IMR-90 (cell line): Measurements from ENCODE around the gene HCFC1. TPM values are rescaled to one million over a fixed set of nuclear protein-coding genes. Genes with fewer than 3 reads are reported as not detected.

Source experiments
- ATAC-seq: fragments of 200-7000 bp; cut with Tn5 transposase; 2 replicates; pipeline ENCODE4 v1.9.1; 2020; ENCODE audit warnings: low read depth, mild to moderate bottlenecking, moderate library complexity
- BruUV-seq: library from RNA; stranded (reverse); fragments of 400-500 nt; replicated peaks from 2 replicates; lab custom pipeline; 2021; lab: Mats Ljungman, UMichigan
- CTCF ChIA-PET: fragments of 300-600 bp; formaldehyde crosslinking; extraction: SDS; loops from one replicate; lab custom pipeline; 2021; ENCODE audit warnings: antibody characterized with exemption; lab: Yijun Ruan, JAX
- POLR2A ChIA-PET: fragments of 300-600 bp; sonication (Branson Sonifier 250); formaldehyde crosslinking; loops from one replicate; lab custom pipeline; 2022; ENCODE audit warnings: antibody characterized with exemption; ENCODE audit not compliant: unreplicated experiment; lab: Charles Lee
- DNase-seq: peaks from one replicate; pipeline ENCODE4 v3.0.0; 2013
- H2AFZ ChIP-seq: replicated peaks from 2 replicates; pipeline ENCODE3; 2013; ENCODE audit warnings: low read length, mild to moderate bottlenecking; ENCODE audit not compliant: poor library complexity
- H2AK5ac ChIP-seq: 2 replicates; pipeline ENCODE4 v1.6.1; 2013; ENCODE audit warnings: low read depth, low read length, inconsistent platforms
- H2AK9ac ChIP-seq: replicated peaks from 2 replicates; pipeline ENCODE3; 2013; ENCODE audit warnings: mild to moderate bottlenecking, low read depth, low read length, moderate library complexity; ENCODE audit not compliant: poor library complexity
- H2BK120ac ChIP-seq: 2 replicates; pipeline ENCODE4 v1.6.1; 2013; ENCODE audit warnings: low read depth, low read length, inconsistent platforms
- H2BK15ac ChIP-seq: 3 replicates; pipeline ENCODE4 v1.6.1; 2013; ENCODE audit warnings: low read depth, low read length, inconsistent platforms
- H2BK20ac ChIP-seq: 2 replicates; pipeline ENCODE4 v1.6.1; 2013; ENCODE audit warnings: low read depth, mild to moderate bottlenecking, inconsistent platforms, low read length, moderate library complexity
- H2BK5ac ChIP-seq: 2 replicates; pipeline ENCODE4 v1.6.1; 2013; ENCODE audit warnings: mild to moderate bottlenecking, low read depth, low read length, inconsistent platforms; ENCODE audit not compliant: poor library complexity, severe bottlenecking
- H3K14ac ChIP-seq: replicated peaks from 2 replicates; pipeline ENCODE4 v1.6.1; 2013; ENCODE audit warnings: low read depth, low read length, inconsistent platforms
- H3K18ac ChIP-seq: 2 replicates; pipeline ENCODE4 v1.6.1; 2013; ENCODE audit warnings: low read depth, low read length, control low read depth
- H3K23ac ChIP-seq: 2 replicates; pipeline ENCODE4 v1.6.1; 2013; ENCODE audit warnings: low read depth, low read length, inconsistent platforms
- H3K27ac ChIP-seq: 2 replicates; pipeline ENCODE4 v1.5.1; 2013; ENCODE audit warnings: mild to moderate bottlenecking, control low read depth, low read length; ENCODE audit not compliant: insufficient read depth
- H3K27me3 ChIP-seq: 2 replicates; pipeline ENCODE4 v1.6.1; 2013; ENCODE audit warnings: low read length; ENCODE audit not compliant: control insufficient read depth, insufficient read depth
- H3K36me3 ChIP-seq: 2 replicates; pipeline ENCODE4 v1.6.1; 2013; ENCODE audit warnings: low read length, mixed read lengths; ENCODE audit not compliant: control insufficient read depth, insufficient read depth
- H3K4ac ChIP-seq: 2 replicates; pipeline ENCODE4 v1.6.1; 2013; ENCODE audit warnings: low read depth, low read length, inconsistent platforms
- H3K4me1 ChIP-seq: 2 replicates; pipeline ENCODE4 v1.6.1; 2013; ENCODE audit warnings: low read length, mixed read lengths; ENCODE audit not compliant: control insufficient read depth, insufficient read depth
- H3K4me2 ChIP-seq: 2 replicates; pipeline ENCODE4 v1.6.1; 2013; ENCODE audit warnings: low read depth, mild to moderate bottlenecking, control low read depth, low read length, moderate library complexity
- H3K4me3 ChIP-seq: 2 replicates; pipeline ENCODE4 v1.5.1; 2013; ENCODE audit warnings: low read depth, mild to moderate bottlenecking, control low read depth, low read length, moderate library complexity; ENCODE audit not compliant: insufficient read depth
- H3K56ac ChIP-seq: 2 replicates; pipeline ENCODE4 v1.6.1; 2013; ENCODE audit warnings: low read length, inconsistent platforms; ENCODE audit not compliant: insufficient read depth; ENCODE audit errors: extremely low read depth
- H3K79me1 ChIP-seq, 2 experiments: 2 replicates each; pipeline ENCODE4 v1.6.1; 2013; ENCODE audit warnings: low read length in 2 of 2, inconsistent platforms in 1 of 2, low read depth in 1 of 2
- H3K9ac ChIP-seq: 2 replicates; pipeline ENCODE4 v1.6.1; 2013; ENCODE audit warnings: low read depth, low read length, control low read depth
- H3K9me1 ChIP-seq: 2 replicates; pipeline ENCODE4 v1.6.1; 2013; ENCODE audit warnings: low read length, inconsistent platforms; ENCODE audit not compliant: insufficient read depth
- H3K9me3 ChIP-seq: 2 replicates; pipeline ENCODE4 v1.6.1; 2013; ENCODE audit warnings: low read length; ENCODE audit not compliant: control insufficient read depth, insufficient read depth
- H4K20me1 ChIP-seq: 2 replicates; pipeline ENCODE4 v1.6.1; 2013; ENCODE audit warnings: low read length, inconsistent platforms; ENCODE audit not compliant: insufficient read depth
- H4K5ac ChIP-seq: 2 replicates; pipeline ENCODE4 v1.6.1; 2013; ENCODE audit warnings: mild to moderate bottlenecking, low read depth, low read length, control low read depth
- H4K8ac ChIP-seq, 2 experiments: 2 replicates each; pipeline ENCODE4 v1.6.1; 2013; ENCODE audit warnings: low read depth in 2 of 2, low read length in 2 of 2, control low read depth in 1 of 2, inconsistent platforms in 1 of 2
- H4K91ac ChIP-seq: 2 replicates; pipeline ENCODE4 v1.6.1; 2013; ENCODE audit warnings: low read depth, low read length, inconsistent platforms; ENCODE audit not compliant: insufficient read depth
- CEBPB ChIP-seq: IDR thresholded peaks from 2 replicates; pipeline ENCODE4 v1.6.1; 2012; ENCODE audit warnings: low read depth, low read length, improper control_type of control experiment
- CHD1 ChIP-seq: IDR thresholded peaks from 2 replicates; pipeline ENCODE4 v1.6.1; 2012; ENCODE audit warnings: low read depth, low read length, improper control_type of control experiment
- FOS ChIP-seq: fragments of 150-350 bp; IDR thresholded peaks from 2 replicates; pipeline ENCODE4 v1.6.1; 2016; ENCODE audit warnings: low read depth, low read length
- MXI1 ChIP-seq: IDR thresholded peaks from 2 replicates; pipeline ENCODE4 v1.6.1; 2012; ENCODE audit warnings: low read depth, mild to moderate bottlenecking, low read length, moderate library complexity, borderline replicate concordance
- NFE2L2 ChIP-seq: fragments of 150-350 bp; IDR thresholded peaks from 2 replicates; pipeline ENCODE4 v1.6.1; 2016; ENCODE audit warnings: low read depth, mild to moderate bottlenecking, low read length
- POLR2A ChIP-seq: IDR thresholded peaks from 2 replicates; pipeline ENCODE4 v1.6.1; 2012; ENCODE audit warnings: mild to moderate bottlenecking, low read depth, low read length
- RAD21 ChIP-seq: IDR thresholded peaks from 2 replicates; pipeline ENCODE4 v1.6.1; 2012; ENCODE audit warnings: low read length, improper control_type of control experiment
- USF2 ChIP-seq: fragments of 150-350 bp; IDR thresholded peaks from 2 replicates; pipeline ENCODE4 v1.6.1; 2017; ENCODE audit warnings: mild to moderate bottlenecking, antibody characterized with exemption, low read length, low read depth
- WGBS, 2 experiments: methylation state at CpG; one replicate each; pipeline versions ENCODE4 v1.1.5 to v1.1.7; 2013; ENCODE audit warnings: missing lambda C conversion rate in 2 of 2; ENCODE audit not compliant: insufficient read length in 1 of 2; ENCODE audit errors: extremely low coverage in 2 of 2; 5-methylcytosine and 5-hydroxymethylcytosine counted together
- dilution Hi-C: fragments of 300-500 bp; cut with HindIII; formaldehyde crosslinking; loops from one replicate; pipeline ENCODE4 v1.14.3; 2018; ENCODE audit warnings: low sequenced_read_pairs; ENCODE audit not compliant: unreplicated experiment
- in situ Hi-C: fragments of 300-500 bp; cut with MboI; formaldehyde crosslinking; loops from 3 replicates; pipeline ENCODE4 v1.14.3; 2019; ENCODE audit warnings: low sequenced_read_pairs, inconsistent platforms, mixed read lengths
- intact Hi-C: fragments of 100-400 bp; cut with micrococcal nuclease; formaldehyde crosslinking; loops from 2 replicates; pipeline ENCODE4 v1.10.0; 2022
- polyA plus RNA-seq, 3 experiments: library from polyadenylated mRNA; depleted of rRNA; stranded (reverse); fragments of >200 nt; gene quantifications; 2 replicates each; pipeline ENCODE4 v1.2.3, GENCODE V29; 2012; ENCODE audit warnings: low replicate concordance in 1 of 3
- total RNA-seq: library from RNA; depleted of rRNA; stranded (reverse); fragments of >200 nt; gene quantifications from 2 replicates; pipeline ENCODE4 v1.2.3, GENCODE V29; 2012

Gene HCFC1
- total and polyA plus RNA-seq, 2 of the 4 experiments (the other 2 are of a cell fraction): 3.2 to 17.6 TPM

GRCh38 chrX:154011376-154012335 is 40.0 kb upstream of the HCFC1 start:
- no peak overlapping the region for H2BK15ac ChIP-seq
- H3K4ac ChIP-seq: no peak overlapping the region
- no peak overlapping the region for H4K8ac ChIP-seq
- H3K9ac ChIP-seq: no peak overlapping the region
- ATAC-seq (no peak), DNase-seq (no peak)
- no peak for TF ChIP-seq POLR2A
- no peak for TF ChIP-seq RAD21
- TF ChIP-seq NFE2L2: no peak
- no peak for TF ChIP-seq CHD1
- no peak for TF ChIP-seq FOS
- TF ChIP-seq CEBPB: no peak
- TF ChIP-seq MXI1: no peak
- TF ChIP-seq USF2: no peak
- no peak overlapping the region for H3K27ac ChIP-seq
- CTCF ChIA-PET: no interaction called here
- H2BK5ac ChIP-seq: no peak overlapping the region
- H3K9me3 ChIP-seq: no peaks in the 10 kb centered on the region
- intact Hi-C loops (no loop called here), in situ Hi-C loops (no loop called here), dilution Hi-C loops (no loop called here)
- no peak overlapping the region for H3K23ac ChIP-seq
- H2BK20ac ChIP-seq: no peak overlapping the region
- H2AFZ ChIP-seq: no peak overlapping the region
- H4K5ac ChIP-seq: no peak overlapping the region
- H2AK5ac ChIP-seq: no peak overlapping the region
- H3K56ac ChIP-seq: no peak overlapping the region
- H2AK9ac ChIP-seq: no peak overlapping the region
- no peaks in the 10 kb centered on the region for H3K4me1 ChIP-seq
- no peak overlapping the region for H2BK120ac ChIP-seq
- no peak overlapping the region for H3K18ac ChIP-seq
- no peak overlapping the region for H3K4me2 ChIP-seq
- no peaks in the 10 kb centered on the region; a peak in 1 of 4 replicates for H3K79me1 ChIP-seq
- POLR2A ChIA-PET: no interaction called here
- no peak overlapping the region for H3K14ac ChIP-seq
- no TSS peak for BruUV-seq
- H3K4me3 ChIP-seq: no peak overlapping the region
- H3K27me3 ChIP-seq: no peaks in the 10 kb centered on the region
- H3K9me1 ChIP-seq: no peaks in the 10 kb centered on the region
- peaks cover 14% of the 10 kb centered on the region for H3K36me3 ChIP-seq
- no peaks in the 10 kb centered on the region for H4K20me1 ChIP-seq
- H4K91ac ChIP-seq: no peak overlapping the region
- 77% methylated on average over 7 of the region's 18 CpGs; no CpG with 5 or more reads in 1 of the 2 experiments for WGBS, 2 experiments
